ENCODE data around the gene SPATA32. TPM values are rescaled to one million over a fixed set of nuclear protein-coding genes. Genes with fewer than 3 reads are reported as not detected.

SPATA32 gene
- total and polyA plus RNA-seq, 2 experiments from 2014 or later: not detected

GRCh38 chr17:45232514-45233422 lies 29.1 kb downstream of the SPATA32 start:
- Histone ChIP-seq H3F3A (replicated peaks; ENCODE audit: low read depth) (0 out of 2 replicates have a peak, but pooled peaks cover 2% of the 10 kb centered on the region), H3K27ac (ENCODE audit: low read depth) (no peak overlapping the region), H3K9me2 (ENCODE audit: insufficient read depth) (no peaks in the 10 kb centered on the region), H3K4me3 (no peak overlapping the region), H3K27me3 (ENCODE audit: insufficient read depth) (peaks cover 17% of the 10 kb centered on the region), H3K36me3 (ENCODE audit: insufficient read depth) (no peaks in the 10 kb centered on the region), H3K4me2 (no peak overlapping the region), H4K20me1 (replicated peaks; ENCODE audit: insufficient read depth) (no peaks in the 10 kb centered on the region; the same call in 1 of the 2 replicates), H3K4me1 (ENCODE audit: insufficient read depth) (peaks cover 29% of the 10 kb centered on the region), H3K79me2 (replicated peaks; ENCODE audit: insufficient read depth) (no peaks in the 10 kb centered on the region), H2AFZ (no peak overlapping the region)
- ATAC-seq (no peak), DNase-seq (ENCODE audit: low spot score) (no peak)
- Mint-ChIP-seq H3K9me3 (no peaks in the 10 kb centered on the region), H3K27me3 (ENCODE audit: insufficient read depth, low read depth, poor library complexity) (peaks cover 23% of the 10 kb centered on the region), H3K36me3 (ENCODE audit: low read depth) (no peaks in the 10 kb centered on the region; the same call in 2 of the 3 replicates), H3K27ac (no peak overlapping the region), H3K4me1 (peaks cover 41% of the 10 kb centered on the region), H3K4me3 (no peak overlapping the region; the same call in 2 of the 3 replicates)
- TF ChIP-seq JUNB (IDR thresholded peaks at IDR 0.05; ENCODE audit: unreplicated experiment) (no peak), CREB1 (CRISPR knock-in tag; IDR thresholded peaks at IDR 0.05; ENCODE audit: low read depth) (no peak), ZNF462 (CRISPR knock-in tag; IDR thresholded peaks at IDR 0.05) (no peak), CTCF (conservative IDR thresholded peaks at IDR 0.05; ENCODE audit: low read depth in 2 of 2) (no peak), ZNF331 (CRISPR knock-in tag; IDR thresholded peaks at IDR 0.05; ENCODE audit: low read depth) (no peak)
